Right cardiac atrium (tissue), 5 donors: Measurements from ENCODE around the gene CTCFL. TPM values are rescaled to one million over a fixed set of nuclear protein-coding genes. Genes with fewer than 3 reads are reported as not detected.

Experiments used
- ATAC-seq, 2 donors: fragments of 200-7000 bp; cut with Tn5 transposase; one replicate each; pipeline versions ENCODE4 v1.8.0 to v1.9.1; 2020; ENCODE audit warnings: moderate library complexity in 2 of 2, mild to moderate bottlenecking in 1 of 2
- DNase-seq, 3 donors: peaks; one replicate each; pipeline ENCODE4 v3.0.0-alpha.2; 2020
- H3K27ac ChIP-seq: one replicate; pipeline ENCODE4 v1.5.1; 2013; ENCODE audit warnings: mild to moderate bottlenecking, low read length, control low read depth, moderate library complexity
- H3K27me3 ChIP-seq: one replicate; pipeline ENCODE4 v1.6.1; 2013; ENCODE audit not compliant: control insufficient read depth, insufficient read depth
- H3K4me1 ChIP-seq: one replicate; pipeline ENCODE4 v1.6.1; 2013; ENCODE audit warnings: low read length; ENCODE audit not compliant: control insufficient read depth, insufficient read depth
- H3K4me3 ChIP-seq: one replicate; pipeline ENCODE4 v1.5.1; 2013; ENCODE audit warnings: low read length, control low read depth
- H3K9me3 ChIP-seq: one replicate; pipeline ENCODE4 v1.6.1; 2013; ENCODE audit warnings: low read length; ENCODE audit not compliant: control insufficient read depth
- WGBS: extraction: QIAGEN DNeasy Blood & Tissue Kit; methylation state at CpG from one replicate; pipeline ENCODE4 v1.1.7; 2013; 5-methylcytosine and 5-hydroxymethylcytosine counted together
- intact Hi-C, 4 donors: fragments of 100-400 bp; cut with DNase I; formaldehyde crosslinking; loops; one replicate each; pipeline versions ENCODE4 v1.11.0 to v1.14.0; 2022 to 2023
- polyA plus RNA-seq: library from polyadenylated mRNA; stranded (reverse); fragments of 200-250 nt; gene quantifications from one replicate; pipeline ENCODE4 v1.2.3, GENCODE V29; 2013
- total RNA-seq, 4 donors: library from RNA; stranded (reverse); fragmentation: NEBNext Ultra II Directional; extraction: Animal tissue kit (Norgen Biotek cat#: 25700); gene quantifications; one replicate each; pipeline ENCODE4 v1.2.1, GENCODE V29; 2021
- donor health status: healthy with polysubstance abuse.
- donor health status: DM: no; HTN: yes; CAD: no.
- donor health status: DM: no; HTN: no; CAD: no.
- donor health status: DM: no; HTN: yes; CAD: no; lungs with severe emphysema.
- donor health status: DM: yes; HTN: yes; CAD: no.

CTCFL gene
- total and polyA plus RNA-seq, 5 donors: not detected

DNA sequence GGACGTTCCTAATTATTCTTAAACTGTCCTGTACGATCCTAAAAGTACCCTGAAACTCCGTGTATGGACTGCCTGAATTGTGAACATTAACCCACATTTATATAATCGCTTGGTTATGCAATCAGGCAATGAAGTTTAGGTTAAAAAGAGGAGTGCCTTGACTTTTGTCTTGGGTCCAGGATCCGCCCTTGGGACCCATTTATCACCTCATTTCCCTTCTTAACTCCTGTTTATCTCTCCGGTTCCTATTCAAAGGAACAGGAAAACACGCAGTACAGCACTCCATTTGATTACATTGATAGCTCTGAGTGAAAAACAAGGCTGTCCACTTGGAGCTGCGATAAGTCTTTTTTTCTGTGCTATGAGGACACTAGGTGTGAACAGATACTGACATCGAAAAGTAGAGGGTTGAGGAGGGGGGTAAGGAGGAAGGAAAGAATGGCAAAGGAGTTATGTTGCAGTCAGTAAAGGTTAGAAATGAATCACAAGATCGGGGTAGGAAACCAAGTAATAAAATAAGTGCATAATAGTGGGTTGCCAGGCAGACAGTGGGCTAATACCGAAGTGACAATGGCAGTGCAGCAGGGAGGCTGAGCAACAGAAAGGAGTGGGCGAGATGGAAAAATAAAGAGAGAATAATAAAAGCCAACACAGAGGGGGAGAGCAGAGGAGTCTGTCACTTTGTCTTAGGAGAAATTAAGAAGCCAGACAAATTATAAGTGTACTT, 20.1 kb upstream of the CTCFL start:
- Histone ChIP-seq H3K4me1 (no peaks in the 10 kb centered on the region), H3K4me3 (no peak overlapping the region), H3K9me3 (no peaks in the 10 kb centered on the region), H3K27ac (no peak overlapping the region), H3K27me3 (no peaks in the 10 kb centered on the region)
- intact Hi-C loops: no loop called here
- ATAC-seq: peak in 1 of 2 donors; percentile 57
- 40% methylated on average over 12 of the region's 12 CpGs for WGBS
- no peak for DNase-seq

DNA sequence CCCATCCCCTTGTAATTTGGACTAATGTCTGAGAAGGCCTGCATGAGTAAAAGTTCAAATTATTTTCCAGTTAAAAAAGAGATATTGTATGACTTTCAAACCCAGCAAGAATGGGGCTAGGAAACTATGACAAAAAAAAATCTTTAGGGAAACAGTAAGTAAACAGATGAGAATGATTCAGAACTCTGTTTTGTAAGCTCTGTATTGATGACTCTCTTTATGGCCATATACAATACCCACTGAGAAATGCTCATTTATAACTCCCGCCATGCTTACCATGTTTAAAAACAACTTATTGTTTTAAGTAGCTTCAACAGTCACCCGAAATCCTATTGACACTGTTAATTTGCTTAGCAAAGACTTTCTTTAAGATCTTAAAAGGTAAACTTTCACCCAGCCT, 18.8 kb upstream of the CTCFL start:
- Histone ChIP-seq H3K27ac (no peak overlapping the region), H3K9me3 (peaks cover under 1% of the 10 kb centered on the region), H3K4me1 (no peaks in the 10 kb centered on the region), H3K4me3 (no peak overlapping the region), H3K27me3 (no peaks in the 10 kb centered on the region)
- no peak for DNase-seq
- WGBS: 78% methylated on average over 2 of the region's 2 CpGs
- no peak for ATAC-seq
- intact Hi-C loops: no loop called here

DNA sequence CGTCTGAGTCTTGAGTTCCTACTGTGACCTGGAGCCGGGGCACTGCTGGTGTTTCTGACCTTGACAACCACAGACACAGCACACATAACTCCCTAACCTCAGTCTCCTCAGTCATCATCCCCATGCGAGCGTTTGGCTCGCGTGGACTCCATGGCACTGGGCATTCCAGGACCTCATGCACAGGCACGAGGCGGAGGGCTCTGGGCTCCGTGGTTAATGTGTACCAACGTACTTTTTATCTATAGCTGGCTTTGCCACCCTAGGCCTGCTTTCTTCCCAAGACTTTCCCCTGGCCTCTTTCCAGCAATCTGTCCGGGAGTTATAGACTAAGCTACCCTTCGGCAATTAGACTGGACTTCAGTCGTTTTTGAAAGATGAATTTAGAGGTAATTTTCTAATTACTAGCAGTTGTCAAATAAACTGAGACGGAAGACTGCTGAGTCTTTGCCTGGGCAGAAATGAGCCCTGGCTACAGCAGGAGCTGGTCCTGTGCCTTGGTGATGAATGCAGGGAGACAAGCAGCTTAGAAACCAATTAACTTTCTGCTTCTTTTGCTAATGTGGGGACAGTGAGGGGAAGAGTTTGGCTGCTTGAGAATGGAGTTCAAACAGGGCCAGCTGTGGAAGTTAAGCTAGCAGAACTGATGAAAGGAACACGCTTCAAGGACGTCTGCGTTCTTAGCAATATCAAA, 16.1 kb upstream of the CTCFL start:
- no peaks in the 10 kb centered on the region for H3K4me1 ChIP-seq
- intact Hi-C loops: no loop called here
- no peak overlapping the region for H3K27ac ChIP-seq
- DNase-seq (no peak), ATAC-seq (no peak)
- no peak overlapping the region for H3K4me3 ChIP-seq
- peaks cover 7% of the 10 kb centered on the region for H3K9me3 ChIP-seq
- WGBS: 72% methylated on average over 17 of the region's 17 CpGs
- no peaks in the 10 kb centered on the region for H3K27me3 ChIP-seq

DNA sequence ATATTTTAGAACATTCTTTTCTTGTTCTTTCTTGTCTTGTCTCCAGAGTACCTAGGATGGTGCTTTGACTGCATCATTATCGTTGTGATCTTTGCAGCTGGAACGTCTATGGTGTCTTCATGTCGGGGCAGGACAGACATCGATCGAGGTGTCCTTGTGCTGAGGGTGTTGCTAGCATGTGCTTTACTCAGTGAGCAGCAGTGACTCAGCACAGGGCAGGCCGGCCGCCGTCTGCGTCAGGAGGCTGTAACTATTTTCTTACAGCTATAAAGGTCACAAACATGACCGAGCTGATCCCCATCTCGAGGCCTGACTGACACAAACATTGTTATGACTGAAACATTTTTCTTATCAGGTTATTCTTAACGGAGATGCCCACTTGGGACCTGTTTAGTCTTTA, 14.9 kb upstream of the CTCFL start:
- Histone ChIP-seq H3K27me3 (no peaks in the 10 kb centered on the region), H3K27ac (no peak overlapping the region), H3K4me3 (no peak overlapping the region), H3K9me3 (peaks cover 7% of the 10 kb centered on the region), H3K4me1 (no peaks in the 10 kb centered on the region)
- DNase-seq (no peak), ATAC-seq (no peak)
- WGBS: 78% methylated on average over 12 of the region's 12 CpGs
- intact Hi-C loops: no loop called here

DNA sequence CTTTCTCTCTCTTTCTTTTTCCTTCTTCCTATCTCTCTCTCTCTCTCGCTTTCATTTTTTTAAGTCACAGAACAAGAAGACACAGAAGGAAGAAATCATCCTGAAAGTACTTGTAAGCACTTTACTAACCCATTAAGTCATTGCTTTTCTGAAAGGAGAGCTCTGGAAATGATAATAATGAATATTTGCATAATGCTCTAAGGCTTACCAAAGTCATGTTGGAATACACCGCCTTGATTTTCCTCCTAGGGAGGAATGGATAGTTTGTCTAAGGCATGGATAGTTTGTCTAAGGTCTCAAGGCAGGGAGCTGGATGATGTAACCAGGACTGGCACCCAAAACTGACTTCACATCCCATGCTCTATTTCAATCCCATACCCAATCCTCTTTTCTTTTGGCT, 12.9 kb upstream of the CTCFL start:
- Histone ChIP-seq H3K4me1 (no peaks in the 10 kb centered on the region), H3K4me3 (no peak overlapping the region), H3K27ac (no peak overlapping the region), H3K9me3 (peaks cover 7% of the 10 kb centered on the region), H3K27me3 (no peaks in the 10 kb centered on the region)
- ATAC-seq: no peak
- intact Hi-C loops: no loop called here
- 87% methylated on average over 2 of the region's 2 CpGs for WGBS
- no peak for DNase-seq

DNA sequence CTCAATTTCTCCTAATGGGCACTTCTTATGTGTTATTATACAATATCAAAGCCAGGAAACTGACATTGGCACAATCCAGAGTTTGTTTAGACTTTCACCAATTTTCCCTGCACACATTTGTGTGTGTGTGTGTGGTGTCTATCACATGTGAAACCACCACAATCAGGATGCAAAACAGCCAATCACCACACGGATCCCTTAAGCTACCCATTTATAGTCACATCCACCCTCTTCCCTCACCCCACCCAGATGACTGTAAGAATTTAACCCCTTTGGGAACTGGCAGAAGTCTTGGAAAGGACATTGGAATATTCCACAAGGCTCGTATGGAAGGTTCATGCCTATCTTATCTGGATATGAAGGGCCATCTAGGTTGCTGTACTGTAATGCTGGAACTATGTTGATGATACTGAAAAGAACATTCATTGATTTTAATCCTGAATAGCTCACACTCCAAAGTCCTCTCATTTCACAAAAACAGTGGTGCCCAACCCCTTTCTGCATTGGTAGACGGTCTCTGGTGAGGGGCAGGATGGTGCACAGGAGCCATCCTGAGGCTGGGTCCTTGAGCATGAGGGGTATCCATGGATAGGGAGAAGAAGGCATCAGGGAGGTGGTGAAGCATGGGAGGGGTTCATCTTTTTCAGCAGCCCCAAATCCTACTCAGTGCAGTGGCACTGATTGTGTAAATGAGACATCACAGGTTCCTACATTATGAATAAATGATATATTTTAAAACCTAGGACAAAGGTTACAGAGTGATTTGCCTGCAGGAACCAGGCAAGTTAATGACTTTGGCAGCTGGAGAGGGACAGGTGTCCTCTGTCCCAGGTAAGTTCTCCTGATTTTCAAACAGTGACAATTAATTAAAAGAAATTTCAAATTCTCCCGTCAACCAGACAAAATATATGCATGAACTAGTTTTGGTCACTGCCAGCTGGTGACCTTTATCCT, 12.1 kb upstream of the CTCFL start:
- WGBS: 68% methylated on average over 4 of the region's 4 CpGs
- Histone ChIP-seq H3K4me1 (no peaks in the 10 kb centered on the region), H3K4me3 (no peak overlapping the region), H3K9me3 (peaks cover 7% of the 10 kb centered on the region), H3K27me3 (no peaks in the 10 kb centered on the region), H3K27ac (no peak overlapping the region)
- no peak for ATAC-seq
- no peak for DNase-seq
- intact Hi-C loops: no loop called here

DNA sequence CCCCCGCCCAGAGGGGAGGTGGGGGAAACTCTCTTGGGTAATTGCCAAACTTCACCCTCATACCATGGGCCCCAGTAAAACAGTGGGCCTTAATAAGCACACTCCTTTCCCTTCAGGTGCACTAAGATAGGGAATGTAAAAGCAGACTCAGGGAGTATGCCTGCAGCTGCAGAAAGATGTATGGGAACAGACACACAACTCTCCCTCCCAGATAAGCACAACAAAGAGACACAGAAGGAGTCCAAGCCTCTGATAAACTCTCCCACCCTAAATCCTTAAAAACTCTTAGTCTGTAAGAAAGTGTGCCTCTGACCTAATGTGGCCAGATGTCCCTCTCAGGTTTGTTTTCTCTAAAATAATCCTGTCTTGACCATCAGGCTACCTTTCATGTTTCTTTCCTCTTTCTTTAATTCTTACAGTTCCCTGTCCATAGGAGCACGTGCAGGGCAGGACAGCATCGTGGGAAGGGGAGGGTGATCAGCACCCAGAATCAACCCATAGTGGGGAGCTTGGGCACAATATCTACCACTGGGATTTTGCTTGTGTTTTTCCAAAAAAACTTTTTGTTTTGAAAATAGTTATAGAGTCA, 11.3 kb upstream of the CTCFL start:
- ATAC-seq (no peak), DNase-seq (no peak)
- Histone ChIP-seq H3K27me3 (no peaks in the 10 kb centered on the region), H3K9me3 (peaks cover 7% of the 10 kb centered on the region), H3K27ac (no peak overlapping the region), H3K4me1 (no peaks in the 10 kb centered on the region), H3K4me3 (no peak overlapping the region)
- intact Hi-C loops: no loop called here
- 66% methylated on average over 3 of the region's 3 CpGs for WGBS

DNA sequence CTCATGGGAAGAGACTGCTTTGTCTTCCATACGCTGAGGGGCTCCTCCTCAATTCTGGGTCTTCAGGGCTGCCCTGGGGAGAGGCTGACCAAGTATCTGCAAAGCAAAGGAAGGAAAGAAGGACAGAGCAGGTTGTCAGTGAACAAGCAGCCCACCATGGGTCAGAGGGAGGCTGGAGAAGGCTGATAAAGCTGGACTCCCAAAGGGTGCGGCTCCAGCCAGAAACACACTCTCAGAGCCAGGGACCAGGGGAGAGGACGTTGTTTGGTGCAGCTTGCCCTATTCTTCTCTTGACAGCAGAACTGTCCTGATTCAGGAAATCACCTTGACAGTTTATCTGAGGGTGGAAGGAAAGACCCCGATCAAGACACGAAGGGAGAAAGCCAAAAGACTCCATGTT, 10.4 kb upstream of the CTCFL start:
- ATAC-seq: no peak
- H3K9me3 ChIP-seq: peaks cover 7% of the 10 kb centered on the region
- intact Hi-C loops: no loop called here
- 74% methylated on average over 5 of the region's 5 CpGs for WGBS
- H3K4me3 ChIP-seq: no peak overlapping the region
- DNase-seq: no peak
- H3K27ac ChIP-seq: no peak overlapping the region
- no peaks in the 10 kb centered on the region for H3K27me3 ChIP-seq
- H3K4me1 ChIP-seq: no peaks in the 10 kb centered on the region

DNA sequence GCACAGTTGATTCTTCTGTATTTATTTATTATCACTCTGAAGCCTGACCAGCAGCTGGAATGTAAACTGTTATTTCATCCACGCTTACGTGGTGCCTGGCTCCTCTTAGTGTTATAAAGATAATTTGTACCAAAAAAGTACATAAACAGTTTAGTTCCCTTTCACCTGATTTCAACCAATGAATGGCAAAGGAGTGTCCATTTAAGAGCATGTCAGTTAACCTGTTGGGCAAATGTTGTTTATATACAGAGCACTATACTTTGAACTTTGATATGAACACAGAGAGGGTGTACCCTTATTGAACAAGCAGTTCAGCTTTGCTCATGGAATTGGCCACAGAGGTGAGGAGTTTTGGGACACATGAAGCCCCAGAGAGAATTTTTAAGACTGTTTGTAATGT, 7.2 kb upstream of the CTCFL start:
- DNase-seq: no peak
- Histone ChIP-seq H3K27ac (no peak overlapping the region), H3K4me3 (no peak overlapping the region), H3K27me3 (no peaks in the 10 kb centered on the region), H3K9me3 (peaks cover 2% of the 10 kb centered on the region), H3K4me1 (no peaks in the 10 kb centered on the region)
- intact Hi-C loops: no loop called here
- 75% methylated on average over 2 of the region's 2 CpGs for WGBS
- no peak for ATAC-seq

DNA sequence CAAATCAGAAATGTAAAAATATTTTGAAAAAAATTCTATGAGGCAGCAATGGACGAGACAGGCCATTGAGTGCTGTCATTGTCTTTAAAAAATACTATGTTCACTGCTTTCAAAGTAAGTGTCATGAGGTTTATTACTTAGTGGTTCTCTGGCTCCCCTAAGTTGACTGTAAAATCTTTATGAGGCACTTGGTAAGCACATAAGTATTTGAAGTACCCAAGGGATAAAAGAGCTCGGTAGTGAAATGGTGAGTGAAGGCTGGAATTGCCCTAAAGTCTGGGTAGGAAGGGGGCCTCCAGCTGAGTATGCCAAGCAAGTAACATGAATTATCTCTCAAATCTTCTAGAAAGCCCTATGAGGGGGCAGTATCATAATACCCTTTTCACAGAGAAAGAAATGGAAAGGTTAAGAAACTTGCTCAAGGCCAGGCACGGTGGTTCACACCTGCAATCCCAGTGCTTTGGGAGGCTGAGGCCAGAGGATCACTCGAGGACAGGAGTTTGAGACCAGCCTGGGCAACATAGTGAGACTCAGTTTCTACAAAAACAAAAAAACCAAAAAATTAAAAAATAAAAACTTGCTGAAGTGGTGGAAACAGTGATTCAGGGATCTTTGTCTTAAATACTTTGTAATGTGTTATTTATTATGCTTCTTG, 5.5 kb upstream of the CTCFL start:
- DNase-seq: no peak
- Histone ChIP-seq H3K27ac (no peak overlapping the region), H3K27me3 (no peaks in the 10 kb centered on the region), H3K9me3 (no peaks in the 10 kb centered on the region), H3K4me3 (no peak overlapping the region), H3K4me1 (no peaks in the 10 kb centered on the region)
- WGBS: 78% methylated on average over 4 of the region's 4 CpGs
- ATAC-seq: no peak
- intact Hi-C loops: no loop called here
